SIG-M5 treated with dmso at 0.1 percent for 504 hours (cell line): Measurements from ENCODE around the gene UBAC1.
"Not testable (repeated sequence)": the region's sequence is repeated elsewhere in the genome, so short reads cannot be mapped to it uniquely, and the experiment has no call there.

ENCODE experiments used
- DNase-seq: peaks from one replicate; lab custom pipeline; 2025; ENCODE audit not compliant: unreplicated experiment; lab: John Stamatoyannopoulos, UW

UBAC1 gene

DNA sequence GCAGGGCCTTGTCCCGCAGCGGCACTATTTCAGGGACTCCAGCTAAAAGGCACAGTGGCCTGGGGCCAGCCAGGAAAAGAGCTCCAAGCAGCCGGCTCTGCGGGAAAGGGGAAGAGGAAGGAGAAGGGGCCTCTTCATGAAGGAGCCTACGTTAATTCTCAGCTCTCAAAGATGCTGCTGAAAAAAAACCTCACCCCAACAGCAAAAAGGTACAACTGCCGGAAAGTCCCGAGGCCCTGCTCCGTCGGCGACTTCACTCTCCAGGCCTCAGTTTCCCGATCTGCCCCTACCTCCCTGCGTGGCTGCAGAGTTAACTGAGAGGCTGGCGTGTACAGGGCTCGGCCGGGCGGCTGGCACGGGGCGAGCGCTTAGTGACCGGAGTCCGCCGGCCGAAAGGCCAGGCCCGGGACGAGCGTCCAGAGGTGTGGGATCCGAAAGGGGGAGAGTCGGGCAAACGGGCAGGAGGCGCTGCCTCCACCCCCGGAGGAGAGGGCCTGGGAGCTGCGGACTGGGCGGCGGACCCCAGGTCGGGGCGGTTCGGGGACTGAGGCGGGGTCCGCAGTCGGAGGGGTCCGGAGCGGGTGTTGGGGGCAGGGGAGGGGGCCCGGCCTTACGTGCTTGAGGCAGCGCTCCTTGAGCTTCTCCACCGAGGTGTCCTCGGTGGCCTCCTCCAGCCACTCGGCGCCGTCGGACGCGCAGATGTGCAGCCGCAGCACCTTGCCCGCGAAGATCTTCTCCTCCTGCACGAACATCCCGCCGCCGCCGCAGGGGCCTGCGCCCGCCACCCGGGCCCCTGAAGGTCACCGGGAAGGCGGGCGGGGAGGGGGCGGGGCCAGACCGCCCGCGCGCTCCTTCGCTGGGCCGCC is 529 bp downstream of the UBAC1 start:
- DNase-seq, result peak; percentile 48

DNA sequence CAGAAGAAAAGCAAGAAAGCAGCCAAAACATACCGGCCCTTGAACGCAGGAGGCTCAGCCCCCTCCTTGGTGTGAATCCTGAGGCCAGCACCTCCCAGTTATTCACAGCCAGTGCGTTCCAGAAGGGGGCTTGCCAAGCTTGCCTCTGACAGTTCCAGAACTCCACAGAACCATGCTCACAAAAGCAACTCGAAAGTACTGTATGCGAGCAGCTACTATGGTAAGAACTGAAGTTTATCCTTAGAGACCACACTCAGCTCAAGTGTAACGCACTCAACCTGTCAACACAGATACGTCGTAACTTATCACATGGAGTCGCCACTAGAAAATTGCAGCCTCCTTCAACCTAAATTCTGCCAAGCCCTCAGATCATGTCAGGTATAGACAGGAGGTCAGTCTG is 1.4 kb downstream of the UBAC1 start:
- DNase-seq, result no peak

DNA sequence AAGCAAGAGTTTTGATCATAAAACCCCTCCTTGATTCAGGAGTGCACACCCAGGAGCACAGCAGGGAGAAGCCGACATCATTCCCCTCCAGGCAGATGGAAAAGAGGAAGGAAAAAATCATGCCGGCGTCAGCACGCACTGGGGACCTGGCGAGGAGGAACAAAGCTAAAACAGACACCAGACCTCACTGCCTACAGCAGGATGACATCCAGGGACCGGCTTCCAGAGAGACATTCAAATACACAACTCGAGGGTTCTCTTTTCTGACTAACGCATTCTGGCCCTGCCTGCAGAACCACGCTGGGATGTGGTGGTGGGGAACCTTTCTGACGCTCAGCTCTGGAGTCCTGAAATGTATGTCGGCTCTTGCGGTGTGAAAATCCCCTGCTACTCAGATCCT is 2.7 kb downstream of the UBAC1 start:
- DNase-seq, result peak; percentile 2

DNA sequence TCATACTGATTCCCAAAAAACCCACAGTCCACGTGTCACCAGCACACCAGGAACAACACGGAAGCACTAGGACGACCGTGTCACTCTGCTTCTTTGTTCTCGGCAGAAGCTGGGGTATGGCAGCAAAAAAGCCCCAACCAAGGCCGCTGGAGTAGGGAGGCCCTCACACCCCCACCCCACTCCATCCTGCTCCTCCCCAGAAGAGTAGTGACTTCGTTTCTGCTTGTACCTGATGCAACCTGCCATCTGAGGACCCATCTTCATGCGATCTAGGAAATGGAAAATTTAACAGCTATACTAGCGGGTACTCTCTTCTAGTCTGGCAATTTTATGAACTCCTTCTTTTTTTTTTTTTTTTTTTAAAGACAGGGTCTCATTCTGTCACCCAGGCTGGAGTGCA is 3.7 kb downstream of the UBAC1 start:
- DNase-seq, result no peak

DNA sequence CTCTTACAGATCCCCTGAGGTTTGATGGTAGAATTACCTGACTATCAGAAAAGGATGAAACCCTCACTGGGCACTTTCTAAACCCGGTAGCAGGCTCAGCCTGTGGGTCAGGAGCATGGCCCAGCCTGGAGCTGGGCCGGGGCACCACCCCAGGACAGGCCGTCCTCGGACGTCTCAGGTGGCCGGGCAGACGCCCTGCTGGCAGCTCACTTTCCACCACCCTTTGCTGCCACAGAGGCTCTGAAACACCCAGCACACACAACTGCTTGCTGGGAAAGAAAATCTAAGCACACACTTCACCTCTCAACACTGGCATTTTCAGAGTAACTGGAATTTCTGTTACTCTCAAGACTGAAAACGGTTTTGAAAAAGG is 4.4 kb downstream of the UBAC1 start:
- no peak for DNase-seq

DNA sequence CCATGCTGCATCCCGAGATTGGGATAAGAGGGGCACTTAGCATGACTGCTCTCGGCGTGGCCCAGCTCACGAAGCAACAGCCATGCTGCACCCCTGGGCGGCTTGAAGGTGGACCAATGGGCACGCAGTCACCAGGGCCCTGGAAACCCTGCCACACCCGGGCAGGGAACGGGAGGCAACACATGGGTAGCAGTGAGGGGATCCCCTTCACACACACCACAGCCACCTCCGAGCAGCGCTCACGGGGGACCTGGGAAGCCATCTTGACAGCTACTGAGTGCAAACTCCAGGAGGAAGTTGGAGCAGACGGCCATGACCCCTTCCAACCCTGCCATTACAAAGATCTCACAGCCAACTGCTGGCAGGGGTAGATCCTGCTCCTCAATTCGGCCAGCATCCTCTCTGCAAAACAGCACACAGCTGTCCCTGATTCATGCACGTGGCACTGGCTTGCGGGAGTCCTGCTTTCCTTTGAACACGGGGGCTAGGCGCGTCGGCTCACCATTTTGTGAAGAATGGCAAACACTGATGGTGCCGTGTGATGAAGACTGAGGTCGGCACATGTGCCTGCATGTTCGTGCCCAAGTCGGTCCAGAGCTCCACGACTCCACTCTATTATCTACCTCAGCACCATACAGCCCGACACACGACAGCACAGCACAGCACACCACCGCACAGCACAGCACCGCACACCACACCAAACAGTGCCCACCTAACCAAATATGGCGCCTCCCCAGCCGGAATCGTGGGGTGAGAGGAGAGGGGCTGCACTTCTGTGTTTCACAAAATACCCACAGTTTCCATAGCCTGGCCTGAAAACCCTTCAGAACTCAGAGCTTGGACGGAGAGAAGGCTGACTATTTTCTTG is 5.0 kb downstream of the UBAC1 start:
- DNase-seq, result no peak

DNA sequence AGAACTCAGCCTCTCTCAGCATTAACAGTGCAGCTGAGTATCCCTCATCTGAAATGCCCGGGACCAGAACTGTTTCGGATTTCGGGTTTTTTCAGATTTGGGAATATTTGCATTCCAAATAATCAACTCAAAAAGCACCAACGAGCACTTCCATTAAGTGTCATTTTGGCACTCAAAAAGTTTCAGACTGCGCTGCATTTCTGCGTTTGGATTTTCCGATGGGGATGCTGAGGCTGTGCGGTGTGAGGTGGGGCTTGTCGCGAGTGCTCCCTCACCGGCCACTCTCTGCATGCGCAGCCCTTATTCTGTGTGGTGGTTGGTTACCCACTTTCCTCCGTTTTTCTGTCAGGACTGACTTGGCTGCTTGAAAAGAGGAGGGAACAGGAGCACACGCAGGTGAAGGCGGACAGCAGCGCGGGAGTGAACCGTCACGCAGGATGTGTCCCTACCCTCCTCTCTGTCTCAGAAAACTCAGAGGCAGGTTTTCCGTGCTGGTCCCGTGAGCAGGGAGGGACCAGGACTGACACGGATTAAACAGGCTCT is 8.4 kb downstream of the UBAC1 start:
- no peak for DNase-seq

DNA sequence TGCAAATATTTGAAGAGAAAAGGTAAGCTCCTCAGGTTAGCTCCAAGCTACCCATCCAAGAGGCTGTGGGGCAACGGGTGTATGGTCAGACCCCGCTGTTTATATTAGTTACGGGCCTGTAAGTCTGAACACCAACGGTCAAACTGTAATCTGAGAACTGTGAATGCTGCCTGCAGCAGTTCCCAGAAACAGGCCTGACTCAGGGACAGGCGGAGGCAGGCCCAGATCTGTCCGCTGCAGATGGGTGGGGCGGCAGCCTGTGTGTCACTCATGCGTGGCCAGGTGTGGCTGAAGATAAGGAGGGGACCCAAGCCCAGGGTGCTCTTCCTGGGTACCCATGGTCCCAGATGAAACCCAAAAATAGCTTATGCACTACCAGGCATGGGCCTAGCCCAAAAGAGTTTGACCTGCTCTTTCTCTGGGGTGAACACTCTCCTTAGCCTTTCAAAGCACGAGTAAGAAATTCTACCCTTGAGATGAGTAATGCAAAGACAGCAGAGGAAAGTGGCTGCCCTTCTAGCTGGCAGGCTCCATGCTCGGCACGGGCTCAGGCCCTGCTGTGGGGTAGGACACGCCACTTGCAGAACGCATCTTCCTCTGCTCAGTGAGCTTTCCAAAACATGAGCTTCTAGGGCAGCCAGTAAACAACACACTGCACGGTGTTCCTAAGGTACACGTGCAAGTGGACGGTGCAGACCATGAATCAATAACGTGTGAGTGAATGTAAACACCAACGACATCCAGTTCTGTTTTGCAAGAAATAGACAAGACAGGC is 9.1 kb downstream of the UBAC1 start:
- no peak for DNase-seq

DNA sequence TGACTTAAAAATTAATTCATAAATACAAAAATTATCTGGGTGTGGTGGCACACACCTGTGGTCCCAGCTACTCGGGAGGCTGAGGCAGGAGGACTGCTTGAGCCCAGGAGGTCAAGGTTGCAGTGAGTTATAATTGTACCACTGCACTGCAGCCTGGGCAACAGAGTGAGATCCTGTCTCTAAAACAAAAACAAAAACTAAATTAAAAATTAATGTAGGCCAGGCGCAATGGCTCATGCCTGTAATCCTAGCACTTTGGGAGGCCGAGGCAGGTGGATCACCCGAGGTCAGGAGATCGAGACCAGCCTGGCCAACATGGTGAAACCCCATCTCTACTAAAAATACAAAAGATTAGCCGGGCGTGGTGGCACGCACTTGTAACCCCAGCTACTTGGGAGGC is 9.9 kb downstream of the UBAC1 start:
- not testable (repeated sequence) for DNase-seq

DNA sequence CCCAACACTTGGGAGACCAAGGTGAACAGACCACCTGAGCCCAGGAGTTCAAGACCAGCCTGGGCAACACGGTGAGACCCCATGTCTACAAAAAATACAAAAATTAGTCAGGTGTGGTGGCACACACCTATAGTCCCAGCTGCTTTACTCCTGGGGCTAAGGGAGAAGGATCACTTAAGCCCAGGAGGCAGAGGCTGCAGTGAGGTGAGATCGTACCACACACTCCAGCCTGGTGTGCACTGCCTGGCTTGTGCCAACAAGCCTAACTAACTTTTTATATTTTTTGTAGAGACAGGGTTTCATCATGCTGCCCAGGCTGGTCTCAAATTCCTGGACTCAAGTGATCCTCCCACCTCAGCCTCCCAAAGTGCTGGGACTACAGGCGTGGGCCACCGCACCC is 10.3 kb downstream of the UBAC1 start:
- DNase-seq, result not testable (repeated sequence)

DNA sequence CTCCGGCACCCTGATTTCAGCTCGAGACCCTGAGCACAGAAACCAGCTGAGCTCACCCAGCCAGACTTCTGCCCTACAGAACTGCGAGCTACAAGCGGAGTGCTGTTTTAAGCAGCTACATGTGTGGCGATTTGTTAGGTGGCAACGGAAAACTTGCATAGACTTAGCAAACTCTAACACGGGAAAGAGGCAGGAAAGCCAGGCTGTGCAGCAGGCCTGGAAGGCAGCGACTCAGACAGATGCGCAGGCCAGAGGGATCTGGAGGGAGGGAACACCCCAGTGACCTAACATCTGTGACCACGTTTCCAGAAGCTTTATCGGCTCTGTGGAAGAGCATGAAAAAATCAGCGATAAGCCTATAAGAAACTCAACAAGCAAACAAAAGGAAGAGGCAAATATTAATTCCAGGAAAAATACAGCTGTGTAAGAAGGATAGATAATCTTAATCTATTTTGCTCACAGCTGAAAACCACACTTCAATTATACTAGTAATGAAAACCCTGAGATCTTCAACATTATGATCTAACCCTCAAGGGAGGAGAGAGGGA is 11.0 kb downstream of the UBAC1 start:
- no peak for DNase-seq

DNA sequence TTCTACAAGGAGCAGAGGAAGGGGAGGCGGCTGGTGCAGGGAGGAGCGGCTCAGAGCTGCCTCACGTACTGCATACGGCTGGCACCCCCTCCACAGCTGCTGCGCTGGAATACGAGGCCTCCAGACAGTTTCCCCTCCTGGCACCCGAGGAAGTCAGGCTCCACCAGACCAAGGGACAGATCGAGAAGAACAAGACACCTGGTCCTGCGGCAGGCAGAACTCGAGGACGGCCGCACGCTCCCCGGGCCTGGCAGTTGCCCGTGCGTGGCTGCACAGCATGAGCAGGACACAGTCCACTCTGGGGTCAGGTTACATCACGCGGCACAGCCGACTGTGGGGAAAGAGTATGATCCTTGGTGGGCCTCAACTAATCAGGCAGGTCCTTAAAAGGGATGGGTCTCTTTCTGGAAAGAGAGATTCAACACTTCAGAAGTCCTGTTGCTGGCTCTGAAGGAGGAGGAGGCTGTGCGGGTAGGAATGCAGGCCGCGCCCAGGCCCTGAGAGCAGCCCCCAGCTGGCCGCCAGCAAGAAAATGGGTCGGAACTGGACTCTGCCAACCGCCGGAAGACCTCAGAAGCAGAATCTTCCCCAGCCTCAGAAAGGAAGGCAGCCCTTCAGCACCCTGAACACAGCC is 11.6 kb downstream of the UBAC1 start:
- no peak for DNase-seq

DNA sequence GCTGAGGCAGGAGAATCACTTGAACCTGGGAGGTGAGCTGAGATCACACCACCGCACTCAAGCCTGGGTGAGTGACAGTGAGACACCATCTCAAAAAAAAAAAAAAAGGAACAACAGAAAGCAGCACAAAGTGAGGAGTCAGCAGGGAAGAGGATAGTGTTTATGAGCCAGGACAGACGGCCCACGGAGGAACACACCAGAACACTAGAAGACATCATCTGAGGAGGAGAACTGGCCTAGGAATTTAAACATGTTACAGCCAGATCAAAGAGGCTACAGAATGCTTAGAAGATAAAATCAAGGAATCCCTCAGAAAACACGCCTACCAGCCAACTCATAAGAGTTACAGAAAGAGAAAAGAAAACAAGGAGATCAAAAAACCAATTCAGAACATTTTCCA is 12.2 kb downstream of the UBAC1 start:
- DNase-seq, result no peak

DNA sequence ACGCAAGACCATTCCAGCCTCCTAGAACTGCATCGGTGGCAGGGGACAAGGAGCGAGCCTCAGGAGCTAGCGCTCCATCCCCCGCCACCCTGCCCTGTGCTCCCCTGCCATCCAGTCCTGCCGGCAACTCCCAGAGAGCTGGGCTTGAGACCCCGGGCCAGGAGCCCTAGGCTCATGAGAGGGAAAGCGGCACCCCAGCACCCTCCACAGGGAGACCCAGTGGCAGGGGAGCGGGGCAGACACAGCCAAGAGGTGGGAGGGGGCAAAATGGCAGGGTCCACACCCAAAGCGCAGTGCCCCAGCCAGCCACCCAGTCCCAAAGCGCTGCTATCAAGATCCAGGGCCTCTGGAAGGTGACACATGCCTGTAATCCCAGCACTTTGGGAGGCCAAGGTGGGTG is 12.7 kb downstream of the UBAC1 start:
- DNase-seq, result no peak

DNA sequence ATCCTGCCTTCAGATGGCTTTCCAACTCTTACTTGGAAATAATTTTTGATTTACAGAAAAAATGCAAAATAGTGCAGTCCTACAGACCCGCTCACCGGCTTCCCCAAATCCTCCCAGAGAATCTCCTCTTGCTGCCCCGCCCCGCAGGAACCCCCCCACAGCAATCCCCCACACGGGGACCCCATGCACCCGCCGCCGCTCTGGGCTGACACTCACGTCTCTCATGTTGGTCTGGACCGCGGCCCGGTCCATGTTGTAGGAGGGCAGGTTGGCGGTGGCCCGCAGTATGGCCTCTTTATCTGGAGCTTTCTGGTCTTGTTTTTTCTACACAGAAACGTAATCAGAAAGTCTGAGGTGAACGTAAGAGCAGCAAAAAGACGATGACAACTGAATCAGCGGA is 13.6 kb downstream of the UBAC1 start:
- no peak for DNase-seq

DNA sequence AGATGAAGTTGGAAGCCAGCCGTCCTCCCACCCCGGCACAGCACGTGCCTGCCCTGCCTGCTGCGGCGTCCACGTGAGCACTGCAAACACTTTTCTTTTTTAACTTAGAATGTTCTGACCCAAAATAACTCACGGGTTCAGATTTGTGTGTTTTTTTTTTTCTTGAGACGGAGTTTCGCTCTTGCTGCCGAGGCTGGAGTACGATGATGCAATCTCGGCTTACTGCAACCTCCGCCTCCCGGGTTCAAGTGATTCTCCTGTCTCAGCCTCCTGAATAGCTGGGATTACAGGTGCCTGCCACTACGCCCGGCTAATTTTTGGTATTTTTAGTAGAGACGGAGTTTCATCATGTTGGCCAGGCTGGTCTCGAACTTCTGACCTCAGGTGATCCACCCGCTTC is 14.1 kb downstream of the UBAC1 start:
- not testable (repeated sequence) for DNase-seq

DNA sequence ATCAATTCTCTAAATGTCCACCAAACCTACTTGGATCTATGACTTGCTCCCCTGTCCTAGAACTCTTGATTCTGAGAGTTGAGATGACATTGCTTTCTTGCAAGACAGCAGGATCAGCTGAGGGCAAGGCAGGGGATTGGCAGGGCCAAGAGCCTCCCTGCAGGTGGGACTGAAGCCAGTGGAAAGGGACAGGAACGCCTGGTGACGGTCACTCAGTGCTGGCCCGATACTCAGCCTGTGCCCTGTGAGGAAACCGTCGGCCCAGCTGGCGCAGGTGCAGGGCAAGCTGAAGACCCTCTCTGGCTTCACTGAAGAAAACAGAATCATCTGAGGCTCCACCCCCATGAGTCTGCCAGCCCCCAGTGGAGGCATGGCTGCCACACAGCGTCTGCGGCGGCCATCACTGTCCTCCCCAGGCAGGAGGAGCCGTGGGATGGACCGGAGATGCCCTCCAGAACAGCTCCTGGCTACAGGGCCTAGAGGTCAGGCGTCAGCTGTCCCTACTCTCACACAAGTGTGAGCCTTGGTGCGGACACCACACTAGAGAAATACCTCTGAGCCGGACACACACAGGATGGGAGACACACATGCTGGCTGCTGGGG is 14.7 kb downstream of the UBAC1 start:
- DNase-seq, result no peak

DNA sequence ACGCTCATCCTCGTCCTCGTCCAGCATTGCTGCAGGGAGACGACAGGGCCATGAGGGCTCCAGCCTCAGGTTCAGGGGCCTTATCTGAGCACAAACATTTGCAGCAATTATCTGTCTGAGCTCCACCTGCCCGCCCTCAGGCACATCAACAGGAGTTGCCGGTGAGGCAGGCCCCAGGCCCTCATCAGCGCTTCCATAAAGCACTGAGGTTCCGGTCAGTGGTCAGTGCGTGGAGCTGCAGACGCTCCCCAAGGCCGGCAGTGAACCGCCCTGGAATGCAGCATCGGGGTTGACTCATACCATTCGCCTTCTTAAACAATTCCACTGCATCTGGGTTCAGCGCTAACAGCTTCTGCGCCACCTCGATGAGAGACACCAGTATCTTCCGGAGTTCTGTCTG is 15.2 kb downstream of the UBAC1 start:
- no peak for DNase-seq

DNA sequence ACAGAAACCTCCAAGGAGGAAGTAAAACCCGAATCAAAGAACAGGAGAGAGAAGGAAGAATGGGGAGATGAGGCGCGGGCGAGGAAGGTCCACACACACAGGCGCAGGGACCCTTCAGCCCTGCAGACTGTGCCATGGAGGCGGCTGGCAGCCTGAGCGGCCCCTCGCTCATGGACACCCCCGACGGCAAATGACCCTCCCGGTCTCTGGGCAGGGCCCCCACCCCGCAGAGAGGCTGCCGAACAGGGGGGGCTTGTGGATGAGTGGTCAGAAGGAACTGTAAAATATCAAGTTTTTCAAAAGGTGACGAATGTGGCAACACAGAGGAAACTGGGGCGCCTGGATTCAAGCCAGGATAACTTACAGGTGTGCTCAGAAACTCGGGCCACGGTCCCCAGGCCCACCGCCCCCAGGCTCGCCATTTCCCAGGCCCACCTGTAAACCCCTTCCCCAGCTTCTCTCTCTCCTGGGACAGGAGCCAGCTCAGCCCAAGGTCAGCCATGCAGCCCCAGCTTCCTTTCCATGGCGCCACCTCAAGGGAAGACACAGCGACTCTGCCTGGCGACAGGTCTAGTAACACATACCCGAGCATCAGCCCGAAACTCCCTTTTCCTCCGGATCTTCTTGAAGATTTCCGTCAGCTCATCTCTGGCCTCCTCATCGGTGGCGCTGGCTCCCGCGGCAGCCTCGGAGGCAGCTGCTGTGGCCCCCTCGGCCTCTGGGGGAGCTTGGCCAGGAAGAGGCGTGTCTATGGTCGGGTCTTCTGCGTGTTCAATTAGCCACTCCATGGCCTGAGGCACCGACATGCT is 16.5 kb downstream of the UBAC1 start:
- no peak for DNase-seq
